Panc1 (cell line): Measurements from ENCODE around the gene MED12L. TPM values are rescaled to one million over a fixed set of nuclear protein-coding genes. Genes with fewer than 3 reads are reported as not detected.

Source experiments
- ATAC-seq: fragments of 200-7000 bp; cut with Tn5 transposase; 2 replicates; pipeline ENCODE4 v1.9.1; 2020; ENCODE audit warnings: mild to moderate bottlenecking, moderate library complexity
- BruUV-seq: library from RNA; stranded (reverse); fragments of 400-500 nt; replicated peaks from 2 replicates; lab custom pipeline; 2021; lab: Mats Ljungman, UMichigan
- CTCF ChIA-PET: fragments of 300-600 bp; sonication (Branson Sonifier 250); formaldehyde crosslinking; loops from one replicate; lab custom pipeline; 2022; ENCODE audit warnings: antibody characterized with exemption; lab: Charles Lee
- POLR2A ChIA-PET: fragments of 300-600 bp; sonication (Branson Sonifier 250); formaldehyde crosslinking; loops from one replicate; lab custom pipeline; 2022; ENCODE audit warnings: antibody characterized with exemption; lab: Charles Lee
- DNase-seq: peaks from one replicate; pipeline ENCODE4 v3.0.0-alpha.2; 2010; ENCODE audit warnings: low read depth, low spot score
- H3K27ac ChIP-seq: 2 replicates; pipeline ENCODE4 v1.5.1; 2011; ENCODE audit warnings: mild to moderate bottlenecking, low read length, inconsistent platforms
- H3K27me3 ChIP-seq: fragments of 200-500 bp; sonication (Bioruptor generic); 2 replicates; pipeline ENCODE4 v1.6.0; 2014; ENCODE audit warnings: low read length, inconsistent platforms; ENCODE audit not compliant: control insufficient read depth, insufficient read depth
- H3K36me3 ChIP-seq: fragments of 200-500 bp; sonication (Bioruptor generic); 2 replicates; pipeline ENCODE4 v1.5.1; 2014; ENCODE audit warnings: inconsistent platforms, mild to moderate bottlenecking, low read length, moderate library complexity; ENCODE audit not compliant: control insufficient read depth, insufficient read depth
- H3K4me1 ChIP-seq: 2 replicates; pipeline ENCODE4 v1.5.1; 2011; ENCODE audit warnings: inconsistent platforms, mild to moderate bottlenecking, low read length, moderate library complexity; ENCODE audit not compliant: control insufficient read depth, insufficient read depth
- H3K4me3 ChIP-seq, 2 experiments: 2 replicates each; pipeline ENCODE4 v1.5.1; 2011 to 2012; ENCODE audit warnings: low read depth in 2 of 2, low read length in 2 of 2, mild to moderate bottlenecking in 2 of 2, inconsistent platforms in 1 of 2, moderate library complexity in 1 of 2
- H3K9me3 ChIP-seq: fragments of 200-500 bp; sonication (Bioruptor generic); 2 replicates; pipeline ENCODE4 v1.5.1; 2014; ENCODE audit warnings: low read depth, mild to moderate bottlenecking, inconsistent platforms, low read length, moderate library complexity; ENCODE audit not compliant: control insufficient read depth, insufficient read depth
- CTCF ChIP-seq: fragments of 450-650 bp; IDR thresholded peaks from 2 replicates; pipeline ENCODE4 v1.5.1; 2017; ENCODE audit warnings: mild to moderate bottlenecking
- POLR2AphosphoS5 ChIP-seq: IDR thresholded peaks from 2 replicates; pipeline ENCODE4 v1.6.1; 2012; ENCODE audit warnings: mild to moderate bottlenecking, low read depth, low read length, moderate library complexity
- REST ChIP-seq, 2 experiments: IDR thresholded peaks; 2 replicates each; pipeline ENCODE4 v1.6.1; 2011 to 2012; ENCODE audit warnings: low read depth in 2 of 2, control low read depth in 1 of 2, low read length in 1 of 2, mild to moderate bottlenecking in 1 of 2, moderate library complexity in 1 of 2; ENCODE audit not compliant: insufficient read depth in 1 of 2
- SIN3A ChIP-seq: IDR thresholded peaks from 2 replicates; pipeline ENCODE4 v1.6.1; 2012; ENCODE audit warnings: low read depth, mild to moderate bottlenecking, low read length, moderate library complexity, borderline replicate concordance; ENCODE audit not compliant: insufficient read depth
- TCF7L2 ChIP-seq: IDR thresholded peaks from 2 replicates; pipeline ENCODE4 v1.6.1; 2011; ENCODE audit warnings: mild to moderate bottlenecking, low read depth, low read length, inconsistent platforms
- in situ Hi-C: cut with HindIII; loops from 2 replicates; pipeline ENCODE4 v1.10.0; 2016; ENCODE audit warnings: low sequenced_read_pairs, low pct_unique_long_range_greater_than_20kb
- intact Hi-C: fragments of 100-400 bp; cut with micrococcal nuclease; formaldehyde crosslinking; loops from one replicate; pipeline ENCODE4 v1.10.0; 2022; ENCODE audit not compliant: unreplicated experiment
- total RNA-seq: library from RNA; stranded (reverse); gene quantifications from one replicate; pipeline ENCODE4 v1.2.1, GENCODE V29; 2021; ENCODE audit not compliant: unreplicated experiment

Gene MED12L
- total RNA-seq, 1 experiment from 2014 or later: 2.8 TPM

- in situ Hi-C loops: no loop called here
- CTCF ChIA-PET: no interaction called here
These were observed 67.1 kb downstream of the MED12L start for GRCh38 chr3:151152455-151153079.

GRCh38 chr3:151154566-151154965 is 69.1 kb downstream of the MED12L start:
- POLR2A ChIA-PET: no interaction called here
- H3K36me3 ChIP-seq: no peaks in the 10 kb centered on the region
- DNase-seq (no peak), ATAC-seq (no peak)
- intact Hi-C loops (no loop called here), in situ Hi-C loops (no loop called here)
- H3K27me3 ChIP-seq: no peaks in the 10 kb centered on the region
- no peak overlapping the region for H3K4me3 ChIP-seq
- H3K27ac ChIP-seq: no peak overlapping the region
- CTCF ChIA-PET: interaction anchor here (0.5 kb wide), 1 partner anchor 382 kb away, joined by 4 read pairs; no protein-coding TSS in a partner anchor
- no peaks in the 10 kb centered on the region for H3K9me3 ChIP-seq
- no peak for TF ChIP-seq REST (IDR thresholded peaks at IDR 0.05; ENCODE audit: insufficient read depth in 1 of 2, low read depth in 2 of 2, low read length in 1 of 2)
- TF ChIP-seq CTCF: no peak
- no peak for TF ChIP-seq SIN3A
- TF ChIP-seq POLR2AphosphoS5: no peak
- TF ChIP-seq TCF7L2: no peak
- H3K4me1 ChIP-seq: no peaks in the 10 kb centered on the region
- BruUV-seq: no TSS peak

More at GRCh38 chr3:151152455-151153079, 67.1 kb downstream of the MED12L start:
- Histone ChIP-seq H3K9me3 (no peaks in the 10 kb centered on the region), H3K4me3 (no peak overlapping the region), H3K36me3 (no peaks in the 10 kb centered on the region), H3K27me3 (0 out of 2 replicates have a peak, but pooled peaks cover 2% of the 10 kb centered on the region), H3K27ac (no peak overlapping the region), H3K4me1 (no peaks in the 10 kb centered on the region)
- TF ChIP-seq TCF7L2: no peak
- TF ChIP-seq CTCF: 0 out of 2 replicates have a peak, but pooled peaks have one; percentile 3
- TF ChIP-seq SIN3A: no peak
- BruUV-seq: no TSS peak
- DNase-seq: no peak
- intact Hi-C loops: no loop called here
- POLR2A ChIA-PET: no interaction called here
- no peak for ATAC-seq
